NCI-H1105 (cell line): ENCODE data around the gene MBL2.

Experiments
- DNase-seq: peaks from one replicate; lab custom pipeline; 2025; lab: John Stamatoyannopoulos, UW

The MBL2 gene

DNA sequence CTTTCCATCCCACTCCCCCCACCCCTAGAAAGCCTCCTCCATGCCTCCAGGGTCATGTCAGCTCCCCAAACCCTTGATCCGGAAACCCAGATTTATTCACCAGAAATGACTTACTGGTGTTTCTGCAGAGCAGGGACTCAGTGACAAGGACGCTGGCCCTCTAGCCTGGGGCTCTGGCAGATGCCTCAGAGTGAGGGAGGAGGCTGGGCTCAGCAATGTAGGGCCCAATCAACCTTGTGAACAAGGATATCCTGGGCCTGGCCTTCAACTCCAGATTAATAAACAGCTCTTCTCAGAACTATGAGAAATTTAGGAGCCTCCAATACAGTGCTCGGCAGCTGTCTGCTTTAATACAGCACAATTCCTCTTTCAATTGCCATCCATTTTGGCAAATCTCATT, at the start of gene MBL2:
MBL2 (minus strand) TSS at position 162 of the 400 bp plus-strand sequence. CDS start 1,149 bp downstream, outside the sequence.
- no peak for DNase-seq

DNA sequence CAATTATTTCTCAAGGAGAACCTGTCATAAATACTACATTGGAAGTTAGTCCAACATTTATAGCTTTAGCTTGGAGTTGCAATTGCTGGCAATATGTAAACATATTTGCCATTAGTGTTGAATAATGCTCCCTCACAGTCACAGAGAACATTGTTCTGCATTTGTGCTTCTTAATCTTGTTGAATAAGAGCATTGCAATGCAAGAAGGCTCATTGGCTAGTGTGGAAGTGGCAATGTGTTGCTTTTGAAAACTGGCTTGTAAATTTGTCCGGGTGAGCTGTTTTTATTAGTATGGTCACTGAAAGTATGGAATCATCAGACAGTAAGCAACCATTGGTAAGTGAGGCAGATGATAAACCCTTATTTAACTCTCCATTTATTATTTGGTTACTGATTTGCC, 47.7 kb upstream of the MBL2 start:
- no peak for DNase-seq

DNA sequence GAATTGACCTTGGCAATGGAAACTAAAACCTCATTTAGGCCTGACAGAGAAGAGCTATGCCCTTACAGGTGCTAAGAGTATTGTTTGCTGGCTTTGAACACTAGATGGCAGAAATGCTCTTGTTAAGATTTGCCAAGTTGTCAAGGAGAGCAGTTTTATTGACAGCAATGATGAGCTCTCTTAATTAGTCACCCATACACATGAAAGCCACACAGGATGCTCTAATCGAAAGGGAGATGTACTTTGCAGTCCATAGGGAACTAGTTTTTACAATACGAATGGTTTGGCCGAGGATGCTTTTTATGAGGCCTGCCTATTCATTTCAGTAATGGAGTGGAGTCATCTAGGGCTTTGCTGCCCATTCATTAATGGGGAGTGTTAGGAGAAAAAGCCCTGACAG, 45.4 kb upstream of the MBL2 start:
- no peak for DNase-seq

DNA sequence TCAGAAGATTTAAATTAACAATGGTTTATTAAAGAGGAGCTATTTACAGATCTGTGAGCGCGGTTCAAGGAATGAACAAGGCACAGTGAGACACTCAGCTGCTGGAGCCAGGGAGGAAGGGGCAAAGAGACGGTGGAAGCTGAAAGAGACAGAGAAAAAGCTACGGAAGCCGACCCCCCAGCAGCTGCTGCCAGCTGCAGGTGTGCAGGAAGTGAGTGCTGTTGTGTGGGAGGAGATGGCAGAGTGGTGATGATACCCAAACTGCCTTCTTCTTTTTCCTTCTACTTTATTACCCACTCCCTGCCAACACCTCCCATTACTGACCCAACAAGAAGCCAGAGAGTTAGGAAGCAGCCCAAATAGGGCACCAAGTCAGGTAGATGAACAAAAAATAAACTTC, 41.9 kb upstream of the MBL2 start:
- no peak for DNase-seq

DNA sequence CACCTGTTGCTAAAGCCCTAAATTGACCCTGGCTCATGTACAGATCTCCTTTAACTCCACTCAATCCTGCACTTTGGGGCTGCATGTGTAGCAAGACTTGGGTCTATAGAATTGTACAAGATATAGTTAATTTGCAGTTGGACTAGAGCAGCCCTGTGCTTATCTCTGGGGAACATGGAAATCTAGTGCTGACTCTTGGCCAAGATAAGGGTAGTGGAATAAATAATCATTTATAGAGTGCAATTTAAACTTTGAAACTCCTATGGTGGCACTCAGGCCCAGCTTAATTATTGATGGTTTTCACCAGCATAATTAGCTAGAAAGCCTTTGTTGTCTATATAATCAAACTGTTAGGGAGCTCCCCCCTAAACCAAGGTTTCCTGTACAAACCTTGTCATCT, 39.2 kb upstream of the MBL2 start:
- DNase-seq, result no peak

DNA sequence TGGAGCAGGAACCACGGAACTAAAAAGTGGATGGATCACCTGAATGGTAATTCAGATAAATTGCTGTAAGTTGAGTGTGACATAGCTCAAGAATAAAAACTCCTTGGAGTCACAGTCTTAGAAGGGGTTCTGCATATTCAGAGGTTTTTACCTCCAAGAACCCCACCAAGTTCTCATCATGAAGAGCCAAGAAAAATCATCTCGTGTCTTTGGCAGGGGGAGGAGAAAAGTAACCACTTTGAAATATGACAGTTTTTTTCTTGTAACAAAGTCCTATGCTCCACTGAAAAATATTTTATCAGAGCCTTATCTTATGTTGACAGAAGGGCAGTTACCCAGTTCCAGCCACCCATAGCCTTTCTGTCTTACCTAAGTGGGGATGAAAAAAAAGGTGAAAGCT, 38.2 kb upstream of the MBL2 start:
- DNase-seq, result no peak

DNA sequence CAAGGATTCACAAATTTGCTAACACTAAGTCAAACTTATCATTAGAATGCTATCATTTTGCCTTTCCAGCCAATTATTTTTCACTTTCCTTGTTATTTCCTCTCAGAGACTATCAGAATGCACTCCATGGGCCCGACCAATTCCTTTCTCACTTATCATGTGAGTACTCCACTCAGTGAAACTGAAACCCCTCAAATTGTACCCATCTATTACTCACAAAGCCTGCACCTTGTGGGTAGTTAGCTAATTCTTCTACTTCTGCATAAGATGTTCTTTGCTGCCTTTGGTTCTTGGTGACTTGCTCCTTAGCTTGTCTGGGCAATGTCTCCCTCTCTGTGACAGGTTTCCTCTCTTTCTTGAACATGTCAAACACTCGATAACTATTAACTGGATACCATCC, 35.2 kb upstream of the MBL2 start:
- no peak for DNase-seq

DNA sequence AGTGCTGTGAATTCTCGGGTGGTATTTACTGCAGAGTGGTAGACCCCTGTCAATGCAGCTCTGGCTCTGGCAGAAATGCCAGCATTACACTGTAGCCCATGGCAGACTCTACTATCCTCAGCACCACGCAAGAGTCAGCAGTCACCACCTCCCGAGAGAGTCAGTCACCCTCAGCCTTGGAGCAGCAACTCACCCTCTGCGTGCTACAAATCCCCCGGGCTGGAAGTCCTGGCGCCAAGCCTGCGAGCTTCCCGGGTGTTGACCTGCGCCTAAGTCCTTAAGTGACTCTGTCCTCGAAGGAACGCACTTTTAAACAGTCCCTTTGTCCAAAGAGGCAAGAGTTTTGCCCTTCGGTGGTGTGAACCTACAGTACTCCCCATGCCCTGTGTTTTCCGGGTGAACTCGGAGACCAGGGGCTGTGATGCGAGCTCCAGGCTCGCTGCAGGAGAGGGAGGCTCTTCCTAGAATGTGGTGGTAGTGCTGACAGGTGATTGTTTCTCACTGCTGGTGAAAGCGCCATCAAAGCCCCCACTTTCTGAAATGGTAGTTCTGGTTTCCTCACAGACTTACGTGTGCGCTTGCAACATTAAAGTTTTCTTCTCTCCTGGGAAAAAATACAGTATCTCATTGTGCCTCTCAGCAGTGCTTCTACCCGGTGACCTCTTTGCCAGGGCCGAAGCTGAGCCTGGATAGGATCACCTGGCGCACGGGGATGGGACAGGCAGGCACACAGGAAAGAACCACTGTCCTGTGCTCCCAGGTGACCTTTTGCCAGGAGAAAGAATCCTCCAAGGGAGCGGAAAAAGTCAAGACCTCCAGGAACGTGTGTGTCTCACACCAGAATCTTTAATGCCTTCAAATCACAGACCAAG, 33.1 kb upstream of the MBL2 start:
- DNase-seq, result no peak

DNA sequence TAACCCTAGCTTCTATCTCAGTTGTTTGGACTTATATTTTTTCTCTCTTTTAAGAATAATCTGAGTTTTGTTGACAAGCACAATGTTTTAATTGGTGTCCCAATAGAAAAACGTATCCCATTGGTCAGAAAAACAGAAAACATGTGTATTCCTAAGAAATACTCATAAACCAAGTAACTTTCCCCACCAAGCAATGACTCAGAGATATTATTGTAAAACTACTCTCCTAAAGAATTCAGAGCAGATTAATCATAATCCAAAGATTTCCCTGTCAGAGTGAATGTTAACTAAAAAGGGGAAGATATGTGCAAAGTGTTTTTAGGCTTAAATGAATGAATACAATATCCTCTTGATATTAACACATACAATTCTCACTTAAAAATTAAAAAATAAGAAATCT, 29.4 kb upstream of the MBL2 start:
- DNase-seq, result no peak

DNA sequence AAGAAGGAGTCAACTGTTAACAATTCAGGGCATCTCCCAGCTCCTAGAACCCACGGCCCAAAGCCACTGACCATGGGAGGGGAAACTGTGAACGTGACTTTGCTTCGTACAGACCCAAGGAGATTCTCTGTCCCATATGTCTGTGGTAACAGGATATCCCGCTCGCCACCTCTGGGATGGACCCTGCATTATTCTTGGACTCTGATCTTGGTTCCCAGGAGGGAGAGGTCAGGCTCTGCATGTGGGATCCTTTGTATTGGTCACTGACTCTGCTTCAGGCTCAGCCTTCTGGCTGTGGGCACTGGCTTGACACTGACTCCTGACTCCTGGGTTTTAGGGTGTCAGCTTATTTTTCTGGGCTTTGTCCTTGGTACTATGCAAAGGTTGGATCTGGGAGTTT, 13.5 kb upstream of the MBL2 start:
- no peak for DNase-seq

DNA sequence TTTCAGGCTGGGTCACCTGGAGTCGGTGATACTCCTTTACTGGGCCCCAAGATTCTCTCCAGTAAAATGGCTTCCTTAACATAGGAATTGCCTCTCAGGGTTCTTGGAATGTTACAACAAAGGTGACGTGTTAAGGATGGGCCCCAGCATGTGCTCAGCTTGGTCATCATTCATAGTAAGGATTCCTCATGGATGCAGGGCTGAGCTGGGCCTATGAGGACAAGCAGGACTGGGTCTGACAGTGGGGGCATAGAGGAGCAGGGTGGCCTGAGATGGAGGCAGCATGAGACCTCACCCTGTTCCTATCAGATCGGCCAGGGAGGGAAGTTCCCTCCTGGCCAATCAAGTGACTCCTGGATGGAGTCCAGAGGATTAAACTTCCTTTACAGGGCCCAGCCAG, 12.8 kb upstream of the MBL2 start:
- DNase-seq, result no peak

DNA sequence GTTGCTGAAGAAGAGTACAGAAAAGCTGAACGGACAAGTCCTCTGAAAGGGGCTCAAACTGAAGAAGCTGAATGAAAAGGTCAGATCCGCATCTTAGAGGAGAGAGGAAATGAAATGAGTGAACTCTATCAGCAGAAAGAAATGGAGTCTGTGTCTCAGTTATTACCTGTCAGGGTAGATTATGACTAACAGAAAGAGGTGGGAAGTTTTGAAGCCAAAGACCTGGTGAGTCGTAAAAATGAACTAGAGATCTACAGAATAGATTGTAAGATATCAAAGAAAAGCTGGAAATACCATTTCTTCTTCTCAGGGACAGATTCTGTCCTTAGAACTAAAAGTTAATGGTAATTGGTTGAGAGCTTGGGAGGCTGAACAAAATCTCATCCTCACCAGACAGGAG, 11.1 kb upstream of the MBL2 start:
- DNase-seq, result no peak

DNA sequence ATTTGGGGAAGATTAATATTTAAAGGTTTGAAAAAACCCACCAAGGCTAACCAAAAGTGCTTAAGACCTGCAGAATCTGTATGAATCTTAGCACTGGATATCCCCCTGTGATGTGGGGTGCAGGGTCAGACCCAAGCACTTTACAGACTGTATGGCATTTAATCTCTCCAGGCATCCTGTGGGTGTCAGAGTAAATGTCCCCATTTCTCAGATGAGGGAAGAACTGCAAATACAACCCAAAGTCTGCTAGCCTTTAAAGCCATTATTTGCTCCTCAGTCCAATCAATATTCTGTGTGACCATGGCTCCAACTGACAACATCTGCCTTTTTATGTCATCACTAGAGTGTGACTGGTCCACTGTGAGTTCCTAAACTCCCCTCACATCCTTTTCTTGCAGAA, 10.0 kb upstream of the MBL2 start:
- DNase-seq, result no peak

DNA sequence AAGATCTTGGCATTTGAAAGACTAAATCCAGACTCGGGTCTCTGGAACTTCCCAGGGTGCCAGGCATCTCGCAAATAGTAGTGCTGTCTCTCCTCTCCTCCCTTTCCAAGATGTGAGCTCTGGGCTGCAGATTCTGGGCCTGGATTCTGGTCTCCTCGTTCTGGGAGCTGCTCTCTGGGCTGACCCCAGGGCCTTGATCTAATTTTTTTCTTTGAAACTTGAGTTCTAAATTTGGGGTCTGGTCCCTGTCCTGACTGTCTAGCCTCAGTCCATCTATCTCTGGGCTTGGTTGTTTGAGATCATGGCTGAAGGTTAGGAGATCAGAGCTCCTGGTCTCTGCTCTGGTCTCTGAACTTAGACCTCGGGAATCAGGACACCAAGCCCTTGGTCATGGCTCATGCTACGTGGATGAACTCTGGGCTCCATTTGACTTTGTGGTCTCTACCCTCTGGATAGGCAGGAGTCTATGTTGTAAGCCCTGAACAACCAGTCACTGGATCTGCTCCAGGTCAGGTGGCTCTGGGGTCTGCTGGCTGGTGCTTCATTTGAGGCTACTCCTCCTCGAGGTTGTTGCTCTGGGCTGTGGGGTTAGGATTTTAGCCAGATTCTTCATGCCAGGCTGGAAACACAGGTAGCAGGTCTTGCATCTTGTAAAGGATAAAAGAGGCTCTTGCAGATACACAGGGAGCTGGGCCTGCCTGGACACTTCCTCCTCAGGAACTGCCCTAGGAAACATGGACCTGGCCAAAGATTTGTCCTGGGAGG, 8.0 kb upstream of the MBL2 start:
- DNase-seq, result no peak

DNA sequence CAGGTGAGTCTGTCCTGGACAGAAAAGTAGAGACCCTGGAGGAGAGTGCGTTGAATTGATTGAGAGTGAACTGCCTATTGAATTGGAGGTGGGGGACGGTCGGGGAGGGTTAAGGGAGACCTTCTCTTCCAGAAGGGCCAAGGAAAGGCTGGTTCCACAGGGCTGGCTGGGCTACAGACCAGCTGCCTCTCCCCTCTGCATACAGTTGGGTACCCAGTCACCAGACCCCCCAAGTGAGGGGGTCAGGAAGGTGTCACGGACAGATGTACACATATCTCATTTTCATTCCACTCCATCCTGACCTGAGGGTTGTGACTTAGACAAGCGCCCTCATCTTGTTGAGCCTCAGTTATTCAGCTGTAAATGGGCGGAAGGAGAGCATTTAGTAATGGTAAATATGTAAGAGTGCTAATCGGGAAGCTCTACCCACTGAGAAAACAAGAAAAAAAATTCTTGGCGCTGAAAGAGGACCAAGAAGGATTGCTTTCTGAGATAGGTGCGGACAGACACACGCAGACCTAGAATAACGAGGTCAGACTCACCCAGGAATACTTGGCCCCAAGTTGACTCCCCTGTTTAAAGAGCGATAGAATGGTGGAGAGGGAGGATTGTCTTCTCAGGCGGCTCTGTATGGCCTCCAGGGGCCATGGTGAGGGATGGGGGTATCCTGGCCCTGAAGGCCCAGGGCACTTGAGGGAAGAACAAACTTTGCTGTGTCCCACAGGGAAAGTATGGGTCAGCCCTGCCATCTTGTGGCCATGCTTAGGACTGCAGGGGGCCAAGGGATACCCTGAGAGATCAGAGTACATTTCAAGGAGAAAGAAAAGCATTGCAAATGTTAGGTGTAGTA, 7.2 kb upstream of the MBL2 start:
- no peak for DNase-seq

DNA sequence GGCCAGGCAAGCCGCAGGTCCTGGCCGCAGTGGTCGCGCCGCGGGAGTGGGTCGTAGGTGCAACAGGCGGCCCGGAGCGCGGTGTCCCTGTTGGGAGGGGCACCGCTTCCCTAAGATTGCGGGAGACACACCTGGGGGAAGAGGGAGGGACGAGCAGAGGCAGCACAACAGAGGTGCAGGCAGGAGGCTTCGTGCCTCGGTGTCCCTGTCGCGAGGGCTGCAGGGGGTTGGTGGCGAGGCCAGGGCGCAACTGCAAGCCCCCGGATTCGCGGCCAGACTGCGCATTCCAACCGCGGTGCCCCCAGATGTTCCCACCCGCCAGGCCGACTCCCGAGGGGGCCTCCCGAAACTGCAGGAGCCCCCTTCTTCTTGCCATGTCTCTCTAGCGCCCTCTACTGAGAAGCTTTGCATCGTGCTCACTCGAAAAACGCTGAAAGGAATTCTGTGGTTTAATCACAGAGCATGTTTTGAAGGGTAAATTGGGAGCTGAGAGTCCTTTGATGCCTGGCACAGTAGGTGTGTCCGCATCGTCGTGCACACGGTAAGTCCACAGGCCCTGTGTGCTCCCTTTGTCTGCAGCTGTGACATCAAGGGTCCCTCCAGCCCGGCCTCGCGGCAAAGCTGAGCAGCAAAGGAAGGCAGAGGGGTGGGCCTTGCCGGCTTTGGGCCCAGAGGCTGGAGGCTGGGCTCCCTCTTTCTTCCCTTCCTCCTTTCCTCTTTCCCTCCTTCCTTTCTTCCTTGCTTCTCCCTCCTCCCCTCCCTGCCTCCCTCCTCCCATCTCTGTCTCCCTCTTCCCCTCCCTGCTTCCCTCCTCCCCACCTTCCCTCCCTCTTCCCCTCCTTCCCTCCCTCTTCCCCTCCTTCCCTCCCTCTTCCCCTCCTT, 6.2 kb upstream of the MBL2 start:
- no peak for DNase-seq

DNA sequence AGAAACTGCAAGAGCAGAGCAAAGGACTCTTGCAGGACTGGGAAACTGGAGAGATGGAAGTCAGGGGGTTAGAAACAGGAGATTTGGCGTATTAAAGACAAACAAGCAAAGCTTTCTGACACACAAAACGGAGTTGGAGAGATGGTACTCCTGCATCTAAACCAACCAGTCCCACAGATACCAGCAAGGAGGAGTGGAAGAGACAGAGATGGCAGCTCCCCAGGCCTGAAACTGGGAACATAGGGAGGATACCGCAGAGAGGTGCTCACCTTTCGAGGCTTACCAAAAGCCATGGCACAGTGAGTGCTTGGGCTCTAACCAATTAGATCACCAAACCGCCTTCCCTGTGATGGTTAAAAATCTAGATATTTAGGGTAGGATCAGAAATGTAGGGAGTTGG, 4.8 kb upstream of the MBL2 start:
- DNase-seq, result no peak

DNA sequence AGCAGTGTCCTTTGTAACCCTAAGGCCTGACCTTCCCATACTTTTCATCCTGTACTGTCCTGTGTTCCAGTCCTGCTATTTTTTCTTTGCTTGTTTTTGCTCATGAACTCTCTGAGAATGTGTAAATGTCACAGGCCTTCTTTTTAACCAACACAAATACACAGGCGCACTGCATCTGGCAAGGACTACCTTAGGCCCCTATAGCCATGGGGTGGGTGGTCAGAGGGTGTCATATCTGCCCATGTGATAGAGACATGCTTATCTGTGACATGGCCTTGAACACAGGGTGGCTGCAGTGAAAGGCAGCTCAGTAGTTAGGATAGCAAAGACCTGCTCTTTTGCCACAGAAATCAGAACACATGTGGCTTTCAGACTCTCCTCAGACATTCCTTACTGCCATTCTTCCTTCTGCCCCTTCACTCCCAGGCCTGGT, 3.9 kb upstream of the MBL2 start:
- DNase-seq, result no peak

DNA sequence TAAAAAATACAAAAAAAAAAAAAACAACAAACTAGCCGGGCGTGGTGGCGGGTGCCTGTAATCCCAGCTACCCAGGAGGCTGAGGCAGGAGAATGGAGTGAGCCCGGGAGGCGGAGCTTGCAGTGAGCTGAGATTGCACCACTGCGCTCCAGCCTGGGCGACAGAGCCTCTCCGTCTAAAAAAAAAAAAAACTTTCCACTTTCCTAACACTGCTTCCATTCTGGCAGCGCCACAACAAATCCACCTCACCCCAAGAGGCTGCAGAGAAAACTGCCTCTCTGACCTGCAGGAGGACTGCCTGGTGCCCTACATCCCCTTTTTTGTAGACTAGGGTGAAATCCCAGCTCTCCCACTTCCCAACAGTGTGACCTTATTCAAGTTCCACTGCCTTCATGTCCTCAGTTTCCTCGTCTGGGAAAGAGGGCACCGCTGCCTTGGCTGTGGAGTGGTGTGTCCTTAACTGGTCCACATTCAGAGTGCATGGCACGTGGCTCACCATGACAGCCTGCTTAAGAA, 2.6 kb upstream of the MBL2 start:
- DNase-seq, result no peak

DNA sequence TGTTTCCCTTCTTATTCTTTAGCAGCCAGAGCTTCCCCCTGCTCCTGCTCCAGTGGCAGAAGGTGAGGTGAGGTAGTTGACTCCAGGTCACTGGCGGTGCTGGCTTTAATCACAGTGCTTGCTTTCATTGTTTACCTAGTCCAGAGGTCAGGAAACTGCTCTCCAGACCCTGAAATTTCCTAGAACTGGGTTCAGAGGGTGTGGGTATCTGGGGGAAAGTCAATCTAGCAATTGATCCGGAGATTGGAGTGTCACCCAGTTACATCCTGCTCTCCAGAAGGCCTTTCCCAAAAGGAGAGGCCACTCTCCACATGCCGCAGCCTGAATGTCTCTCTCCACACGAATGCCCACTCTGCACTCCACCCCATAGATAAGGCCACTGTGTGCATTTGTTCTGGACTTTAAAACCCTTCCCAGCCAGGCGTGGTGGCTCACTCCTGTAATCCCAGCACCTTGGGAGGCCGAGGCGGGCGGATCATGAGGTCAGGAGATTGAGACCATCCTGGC, 2.1 kb upstream of the MBL2 start:
- no peak for DNase-seq

DNA sequence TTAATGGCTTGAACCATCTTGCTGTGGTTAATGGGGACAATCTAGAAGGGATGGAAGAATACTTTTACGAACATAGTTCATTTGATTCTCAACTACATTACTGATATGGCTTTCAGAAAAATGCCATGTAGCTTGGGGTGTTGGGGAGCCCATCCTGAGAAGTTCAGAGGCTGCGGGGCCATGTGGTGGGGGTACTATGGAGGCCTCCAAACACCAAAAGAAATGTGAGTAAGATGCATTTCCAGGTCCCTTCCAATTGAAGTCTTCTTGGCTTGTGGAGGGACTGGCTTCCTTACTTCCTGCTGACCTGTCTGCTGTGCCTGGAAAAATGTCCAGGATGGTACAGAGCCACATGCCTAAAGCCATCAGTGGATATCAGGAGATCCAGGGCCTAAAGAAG, 1.6 kb upstream of the MBL2 start:
- DNase-seq, result no peak
